GM19467 (cell line): Measurements from ENCODE around the gene TAF4.

Experiments used
- ATAC-seq: cut with Tn5 transposase; IDR thresholded peaks from one replicate; pipeline ENCODE4 v1.9.1; 2021; ENCODE audit warnings: mild to moderate bottlenecking, moderate library complexity; ENCODE audit not compliant: unreplicated experiment

Gene TAF4

DNA sequence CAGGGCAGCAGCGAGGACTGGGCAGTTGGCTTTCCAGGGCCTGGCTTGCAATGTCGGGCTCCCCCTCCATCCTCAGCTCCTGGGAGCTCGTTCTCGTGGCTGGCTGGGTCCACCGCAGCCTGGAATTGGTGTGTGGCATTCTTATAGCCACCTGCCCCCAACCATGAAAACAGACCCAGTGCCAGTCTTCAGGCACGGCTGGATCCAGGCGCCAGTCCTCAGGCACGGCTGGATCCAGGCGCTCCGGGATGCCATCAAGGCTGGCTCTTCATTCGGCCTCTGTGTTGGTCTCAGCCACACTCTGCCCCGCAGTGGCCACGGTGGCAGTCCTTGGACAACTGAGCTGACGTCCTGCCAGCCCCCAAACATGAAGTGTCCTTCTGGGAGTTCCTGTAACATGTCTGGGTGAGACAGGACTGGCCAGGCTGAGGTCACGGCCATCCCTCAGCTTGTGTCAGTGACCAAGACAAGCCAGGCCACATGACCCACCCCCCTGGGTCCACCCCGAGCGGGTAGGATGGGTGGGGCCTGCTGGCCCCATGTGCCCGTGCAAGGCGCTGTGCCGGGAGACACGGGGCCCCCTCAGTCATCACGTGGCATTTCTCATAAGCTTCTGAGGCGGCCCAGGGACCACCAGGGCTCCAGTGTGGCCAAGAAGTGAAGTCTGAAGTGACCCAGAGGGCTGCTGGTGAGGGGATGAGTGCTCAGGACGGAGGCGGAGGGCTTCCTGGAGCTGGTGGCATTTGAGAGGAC, 99.0 kb downstream of the TAF4 start:
- ATAC-seq, result no peak

- ATAC-seq, result no peak
Observed at GRCh38 chr20:61965606-61966491, 99.8 kb downstream of the TAF4 start.

GRCh38 chr20:61964675-61965605, 100.7 kb downstream of the TAF4 start:
- ATAC-seq, result no peak

- ATAC-seq, result no peak
Observed at GRCh38 chr20:61963885-61964674, 101.6 kb downstream of the TAF4 start.

- no peak for ATAC-seq
Observed at GRCh38 chr20:61963149-61963548, 102.5 kb downstream of the TAF4 start.

DNA sequence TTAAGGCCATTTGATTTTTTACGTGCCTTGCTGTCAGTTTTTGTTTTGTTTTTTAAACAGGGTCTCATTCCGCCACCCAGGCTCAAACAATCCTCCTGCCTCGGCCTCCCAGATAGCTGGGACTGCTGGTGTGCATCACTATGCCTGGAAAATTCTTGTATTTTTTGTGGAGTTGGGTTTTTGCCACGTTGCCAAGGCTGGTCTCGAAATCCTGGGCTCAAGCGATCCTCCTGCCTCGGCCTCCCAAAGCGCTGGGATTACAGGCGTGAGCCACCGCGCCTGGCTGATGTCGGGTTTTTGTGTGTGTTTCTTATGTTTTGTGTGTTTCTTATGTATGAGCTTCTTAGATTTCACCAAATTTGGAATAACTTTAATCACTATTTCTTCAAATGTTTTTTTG, 104.8 kb downstream of the TAF4 start:
- no peak for ATAC-seq

DNA sequence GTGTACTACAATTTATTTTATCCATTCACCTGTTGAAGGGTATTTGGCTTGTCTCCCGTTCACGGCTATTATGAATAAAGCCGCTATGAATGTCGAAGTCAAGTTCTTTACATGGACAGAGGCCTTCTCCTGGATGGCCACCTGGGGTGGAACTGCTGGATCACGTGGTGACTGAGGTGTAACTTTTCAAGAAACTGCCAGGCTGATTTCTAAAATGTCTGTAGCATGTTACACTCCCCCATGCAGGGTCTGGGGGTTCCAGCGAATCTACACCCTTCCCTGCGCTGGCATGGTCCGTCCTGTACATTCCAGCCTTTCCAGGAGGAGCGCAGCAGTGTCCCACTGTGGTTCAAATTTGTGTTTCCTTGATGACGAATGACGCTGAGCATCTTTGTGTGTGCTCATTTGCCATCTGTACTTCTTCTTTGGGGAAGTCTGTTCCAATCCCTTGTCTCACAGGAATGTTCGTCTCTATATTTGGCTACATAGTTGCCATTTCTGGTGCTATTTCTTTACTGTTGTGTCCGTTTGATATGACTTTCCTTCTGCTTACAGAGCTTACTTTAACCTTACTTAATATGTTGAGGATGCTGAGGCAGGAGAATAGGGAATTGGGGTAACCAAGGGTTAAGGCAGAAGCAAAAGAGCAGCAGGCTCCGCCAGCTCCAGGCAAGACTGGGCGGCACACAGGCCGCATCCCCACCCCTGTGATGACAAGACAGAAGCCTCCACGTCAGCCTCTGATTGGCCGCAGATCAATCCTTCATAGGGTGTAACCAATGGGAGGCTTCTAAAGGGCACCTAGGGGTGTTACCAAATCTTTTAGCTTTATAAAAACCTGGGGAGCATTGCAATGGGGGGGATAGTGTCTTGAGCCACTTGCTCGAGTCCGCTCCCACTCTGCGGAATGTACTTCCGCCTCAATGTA, 106.6 kb downstream of the TAF4 start:
- ATAC-seq, result no peak

GRCh38 chr20:61957961-61958715, 107.5 kb downstream of the TAF4 start:
- no peak for ATAC-seq

DNA sequence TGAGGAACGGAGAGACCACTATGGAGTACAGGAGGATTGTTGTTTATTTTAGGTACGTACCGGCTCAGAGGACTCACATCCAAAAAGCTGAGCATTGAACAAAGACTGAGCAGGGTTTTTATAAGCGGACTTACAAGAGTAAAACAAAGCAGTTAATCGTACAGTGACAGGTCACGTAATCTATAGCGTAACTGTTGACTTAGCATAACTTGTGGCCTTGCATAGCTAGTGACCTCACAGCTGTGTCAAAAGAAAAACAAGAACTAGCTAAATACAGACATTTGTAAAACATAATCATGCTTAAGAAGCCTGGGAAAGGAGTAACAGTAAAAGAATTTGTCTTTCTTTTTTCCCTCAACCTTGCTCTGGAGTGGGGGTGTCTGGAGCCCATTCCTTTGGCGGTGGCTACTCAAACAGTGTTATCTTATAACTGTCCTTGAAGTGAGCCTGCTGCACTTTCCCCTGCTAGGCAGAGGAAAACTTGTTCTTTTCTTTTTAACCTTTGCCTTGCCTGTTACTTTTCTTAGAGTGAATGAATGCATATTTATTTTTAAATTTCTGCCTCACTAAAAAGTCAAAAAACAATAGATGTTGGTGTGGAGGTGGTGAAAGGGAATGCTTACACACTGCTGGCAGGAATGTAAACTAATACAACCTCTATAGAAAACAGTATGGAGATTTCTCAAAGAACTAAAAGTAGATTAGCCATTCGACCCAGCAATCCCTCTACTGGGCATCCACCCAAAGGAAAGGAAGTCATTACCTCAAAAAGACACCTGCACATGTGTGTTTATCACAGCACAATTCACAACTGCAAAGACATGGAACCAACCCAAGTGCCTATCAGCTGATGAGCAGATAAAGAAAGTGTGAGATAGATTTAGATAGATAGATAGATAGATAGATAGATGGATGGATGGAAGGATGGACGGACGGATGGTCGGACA, 109.0 kb downstream of the TAF4 start:
- ATAC-seq, result no peak

DNA sequence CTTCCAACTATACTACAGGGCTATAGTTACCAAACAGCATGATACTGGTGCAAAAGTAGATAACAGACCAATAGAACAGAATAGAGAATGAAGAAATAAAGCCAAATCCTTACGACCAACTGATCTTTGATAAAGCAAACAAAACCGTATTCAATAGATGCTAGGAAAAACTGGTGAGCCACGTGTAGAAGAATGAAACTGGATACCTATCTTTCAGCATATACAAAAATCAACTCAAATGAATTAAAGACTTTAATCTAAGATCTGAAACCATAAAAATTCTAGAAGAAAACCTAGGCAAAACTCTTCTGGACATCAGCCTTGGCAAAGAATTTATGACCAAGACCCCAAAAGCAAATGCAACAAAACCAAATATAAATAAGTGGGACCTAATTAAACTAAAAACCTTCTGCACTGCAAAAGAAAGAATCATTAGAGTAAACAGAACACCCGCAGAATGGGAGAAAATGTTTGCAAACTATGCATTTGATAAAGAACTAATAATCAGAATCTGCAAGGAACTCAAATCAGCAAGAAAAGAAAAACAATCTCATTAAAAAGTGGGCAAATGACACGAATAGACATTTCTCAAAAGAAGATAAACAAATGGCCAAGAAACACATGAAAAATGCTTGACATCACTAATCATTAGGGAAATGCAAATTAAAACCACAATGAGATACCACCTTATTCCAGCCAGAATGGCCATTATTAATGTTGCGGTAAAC, 109.8 kb downstream of the TAF4 start:
- ATAC-seq, result no peak

- no peak for ATAC-seq
Observed at GRCh38 chr20:61954276-61955021, 111.2 kb downstream of the TAF4 start.

- ATAC-seq, result no peak
Observed at GRCh38 chr20:61953037-61954021, 112.4 kb downstream of the TAF4 start.

DNA sequence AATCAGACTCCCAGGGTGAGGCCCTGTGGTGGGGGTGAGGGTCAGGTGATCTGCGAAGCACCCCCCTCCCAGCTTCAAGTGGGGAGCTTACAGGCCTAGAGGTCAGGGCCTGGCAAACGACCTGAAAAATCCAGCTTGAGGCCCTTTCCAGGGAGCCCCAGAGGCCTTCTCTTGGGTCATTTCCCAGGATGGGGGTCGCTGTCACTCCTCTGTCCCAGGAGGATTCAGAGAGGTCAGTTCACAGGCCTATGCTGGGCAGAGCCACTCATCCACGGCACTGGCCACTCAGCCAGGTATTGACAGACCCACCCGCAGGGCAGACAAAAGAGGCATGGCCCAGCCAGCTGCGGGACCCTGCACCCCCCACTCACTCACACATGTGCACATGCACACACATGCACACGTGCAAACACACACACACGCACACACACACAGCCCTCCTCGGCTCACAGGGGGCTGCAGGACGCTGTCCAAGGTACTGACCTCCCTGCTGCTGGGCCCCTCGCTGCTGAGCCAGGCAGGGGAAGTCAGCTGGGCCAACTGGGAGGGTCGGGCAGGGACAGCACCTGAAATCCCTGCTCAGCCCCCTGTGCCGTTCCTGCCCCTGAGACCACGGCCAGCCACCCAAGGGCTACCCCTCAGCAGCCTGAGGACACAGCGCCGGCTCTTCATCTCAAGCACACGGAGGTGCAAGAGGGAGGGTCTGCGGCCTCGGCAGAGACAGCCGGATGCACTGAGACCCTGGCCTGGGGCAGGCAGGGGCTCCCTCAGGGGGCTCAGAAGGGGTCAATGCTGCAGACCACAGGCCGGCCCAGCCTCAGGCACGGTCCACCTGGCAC, 113.8 kb downstream of the TAF4 start:
- ATAC-seq, result no peak

- ATAC-seq, result no peak
Observed at GRCh38 chr20:61950641-61951071, 115.0 kb downstream of the TAF4 start.
